BLaER1 (cell line): ENCODE results near the gene CDH9.

Experiments used
- H3K27ac ChIP-seq: shearing (Covaris generic); formaldehyde crosslinking; 2 replicates; pipeline ENCODE4 v1.8.1; 2022
- H3K27me3 ChIP-seq: shearing (Covaris generic); formaldehyde crosslinking; 2 replicates; pipeline ENCODE4 v1.8.1; 2022
- H3K36me3 ChIP-seq: shearing (Covaris generic); formaldehyde crosslinking; 2 replicates; pipeline ENCODE4 v1.8.1; 2022
- H3K4me1 ChIP-seq: shearing (Covaris generic); formaldehyde crosslinking; 2 replicates; pipeline ENCODE4 v1.8.1; 2022
- H3K4me2 ChIP-seq: shearing (Covaris generic); formaldehyde crosslinking; 2 replicates; pipeline ENCODE4 v1.8.1; 2022
- H3K4me3 ChIP-seq: shearing (Covaris generic); formaldehyde crosslinking; 2 replicates; pipeline ENCODE4 v1.8.1; 2022
- H3K9ac ChIP-seq: shearing (Covaris generic); formaldehyde crosslinking; 2 replicates; pipeline ENCODE4 v1.8.1; 2022
- H3K9me3 ChIP-seq: shearing (Covaris generic); formaldehyde crosslinking; 2 replicates; pipeline ENCODE4 v1.8.1; 2022
- H4K20me1 ChIP-seq: shearing (Covaris generic); formaldehyde crosslinking; 2 replicates; pipeline ENCODE4 v1.8.1; 2022
- Cebpa-rat ChIP-seq: shearing (Covaris generic); IDR thresholded peaks from 2 replicates; pipeline ENCODE4 v1.8.1; 2022

CDH9 gene

DNA sequence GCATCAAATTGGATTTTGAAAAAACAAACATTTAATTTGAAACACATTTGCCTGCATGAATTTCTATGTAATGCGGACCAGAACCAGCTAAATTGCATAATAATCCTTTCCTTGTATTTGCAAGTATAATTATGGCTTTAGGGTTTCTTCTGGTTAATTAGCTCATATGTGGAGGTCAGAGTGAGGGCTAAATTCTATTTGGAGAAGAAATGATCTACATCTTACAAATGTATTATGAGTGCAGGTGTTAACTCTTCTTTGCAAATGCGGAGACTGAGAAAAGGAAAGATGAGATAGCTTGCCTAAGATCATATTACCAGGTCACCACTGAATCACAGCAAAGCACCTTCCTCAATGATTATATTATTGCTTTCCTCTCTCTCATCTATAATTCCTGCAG is 194.7 kb downstream of the CDH9 start:
- TF ChIP-seq Cebpa-rat: no peak
- no peak overlapping the region for H3K27ac ChIP-seq
- no peak overlapping the region for H3K4me3 ChIP-seq

GRCh38 chr5:26833596-26833995 is 204.8 kb downstream of the CDH9 start:
- Histone ChIP-seq H3K9ac (no peak overlapping the region), H3K4me2 (no peak overlapping the region), H3K36me3 (no peaks in the 10 kb centered on the region), H3K4me3 (no peak overlapping the region), H3K27me3 (no peaks in the 10 kb centered on the region), H3K4me1 (no peaks in the 10 kb centered on the region), H3K27ac (no peak overlapping the region), H4K20me1 (no peaks in the 10 kb centered on the region), H3K9me3 (no peaks in the 10 kb centered on the region)
- no peak for TF ChIP-seq Cebpa-rat

More for the DNA sequence above, 194.7 kb downstream of the CDH9 start:
- Histone ChIP-seq H3K9ac (no peak overlapping the region), H4K20me1 (no peaks in the 10 kb centered on the region), H3K9me3 (no peaks in the 10 kb centered on the region), H3K4me1 (no peaks in the 10 kb centered on the region), H3K36me3 (no peaks in the 10 kb centered on the region), H3K4me2 (no peak overlapping the region), H3K27me3 (no peaks in the 10 kb centered on the region)
